K562 (cell line): ENCODE data around the gene ABCA7. TPM values are rescaled to one million over a fixed set of nuclear protein-coding genes. Genes with fewer than 3 reads are reported as not detected.

Source experiments
- CBFA2T3 ChIP-seq: fragments of 450-650 bp; IDR thresholded peaks from 2 replicates; pipeline ENCODE4 v1.6.1; 2017
- CREB1 ChIP-seq, 2 experiments: sonication (generic) in 1 of 2; formaldehyde crosslinking in 1 of 2; IDR thresholded peaks; 2 replicates each; pipeline versions ENCODE4 v1.6.1 to v1.8.0; 2012 to 2022; ENCODE audit warnings: inconsistent platforms in 1 of 2, mild to moderate bottlenecking in 1 of 2, missing genetic modification reagents in 1 of 2, moderate library complexity in 1 of 2
- DPF2 ChIP-seq: fragments of 450-650 bp; IDR thresholded peaks from 2 replicates; pipeline ENCODE4 v1.6.1; 2016
- GABPB1 ChIP-seq: sonication (generic); formaldehyde crosslinking; IDR thresholded peaks from 2 replicates; pipeline ENCODE4 v1.8.0; 2022; ENCODE audit warnings: mild to moderate bottlenecking, missing genetic modification reagents
- HCFC1 ChIP-seq: IDR thresholded peaks from 2 replicates; pipeline ENCODE4 v1.6.1; 2012; ENCODE audit warnings: low read depth, low read length, improper control_type of control experiment
- HNRNPL ChIP-seq: fragments of 200-400 bp; formaldehyde crosslinking; IDR thresholded peaks from 2 replicates; pipeline ENCODE4 v1.6.1; 2017; ENCODE audit warnings: low read depth, mild to moderate bottlenecking, low read length
- KDM1A ChIP-seq, 2 experiments: fragments of 450-650 bp; IDR thresholded peaks; 2 replicates each; pipeline ENCODE4 v1.6.1; 2016; ENCODE audit warnings: mild to moderate bottlenecking in 2 of 2
- MAFK ChIP-seq: IDR thresholded peaks from 2 replicates; pipeline ENCODE4 v1.6.1; 2011; ENCODE audit warnings: low read length, improper control_type of control experiment
- MCM3 ChIP-seq: fragments of 450-650 bp; IDR thresholded peaks from 2 replicates; pipeline ENCODE4 v1.6.1; 2016
- MYBL2 ChIP-seq, 2 experiments: fragments of 450-650 bp in 1 of 2; sonication (generic) in 1 of 2; formaldehyde crosslinking in 1 of 2; IDR thresholded peaks; 2 replicates each; pipeline versions ENCODE4 v1.6.1 to v1.8.1; 2017 to 2022; ENCODE audit warnings: borderline replicate concordance in 1 of 2, inconsistent platforms in 1 of 2, low read depth in 1 of 2, mild to moderate bottlenecking in 1 of 2, missing genetic modification reagents in 1 of 2, moderate library complexity in 1 of 2
- RBM25 ChIP-seq: fragments of 200-400 bp; formaldehyde crosslinking; IDR thresholded peaks from 2 replicates; pipeline ENCODE4 v1.6.1; 2018; ENCODE audit warnings: low read length, low read depth, moderate library complexity; ENCODE audit not compliant: severe bottlenecking
- RCOR1 ChIP-seq, 2 experiments: IDR thresholded peaks; 2 replicates each; pipeline ENCODE4 v1.6.1; 2012; ENCODE audit warnings: low read depth in 2 of 2, low read length in 2 of 2, borderline replicate concordance in 1 of 2, improper control_type of control experiment in 1 of 2
- SAFB2 ChIP-seq: fragments of 200-400 bp; formaldehyde crosslinking; IDR thresholded peaks from 2 replicates; pipeline ENCODE4 v1.6.1; 2018; ENCODE audit warnings: borderline replicate concordance, low read length, low read depth, moderate library complexity; ENCODE audit not compliant: severe bottlenecking
- SIN3A ChIP-seq, 2 experiments: fragments of 150-350 bp in 1 of 2; IDR thresholded peaks; 2 replicates each; pipeline ENCODE4 v1.6.1; 2011 to 2016; ENCODE audit warnings: borderline replicate concordance in 2 of 2, low read depth in 2 of 2, low read length in 2 of 2, mild to moderate bottlenecking in 2 of 2, moderate library complexity in 2 of 2; ENCODE audit not compliant: control insufficient read depth in 1 of 2
- SIRT6 ChIP-seq: IDR thresholded peaks from one replicate; pipeline ENCODE4 v1.6.1; 2012; ENCODE audit warnings: low read depth, mild to moderate bottlenecking, control low read depth, inconsistent platforms, low read length, moderate library complexity
- TAL1 ChIP-seq: fragments of 450-650 bp; IDR thresholded peaks from 2 replicates; pipeline ENCODE4 v1.6.1; 2016; ENCODE audit warnings: mild to moderate bottlenecking
- TBL1XR1 ChIP-seq, 2 experiments: IDR thresholded peaks; 2 replicates each; pipeline ENCODE4 v1.6.1; 2012; ENCODE audit warnings: improper control_type of control experiment in 2 of 2, low read length in 2 of 2, mild to moderate bottlenecking in 1 of 2
- ZBED1 ChIP-seq: IDR thresholded peaks from 2 replicates; pipeline ENCODE4 v1.6.1; 2014
- ZNF134 ChIP-seq: fragments of 250-450 bp; sonication (Bioruptor Pico); conservative IDR thresholded peaks from 2 replicates; pipeline ENCODE4 v1.4.0; 2020
- ZNF146 ChIP-seq: IDR thresholded peaks from one replicate; pipeline ENCODE4 v1.6.1; 2018; ENCODE audit warnings: missing compliant biosample characterization; ENCODE audit not compliant: unreplicated experiment
- ZNF354B ChIP-seq: fragments of 250-450 bp; sonication (Bioruptor Pico); IDR thresholded peaks from 2 replicates; pipeline ENCODE4 v1.4.0; 2020
- polyA plus RNA-seq, 8 experiments: library from polyadenylated mRNA; depleted of rRNA in 4 of 8; stranded (reverse) in 5 of 8; unstranded in 3 of 8; fragments of >200 nt; fragmentation: Nextera tagmentation in 2 of 8; fragmentation: Illumina TruSeq in 1 of 8; extraction: Ambion mirVana in 2 of 8; extraction: Trizol in 1 of 8; gene quantifications; 2 replicates each; pipeline versions ENCODE4 v1.2.1 to v1.2.3, GENCODE V29; 2011 to 2014; ENCODE audit warnings: inconsistent platforms in 1 of 8, missing spikeins in 1 of 8
- total RNA-seq, 7 experiments: library from RNA; depleted of rRNA in 6 of 7; stranded (reverse); fragments of >200 nt in 6 of 7; fragmentation: Illumina TruSeq in 2 of 7; extraction: Trizol in 2 of 7; gene quantifications; 2 replicates each; pipeline versions ENCODE4 v1.2.1 to v1.2.3, GENCODE V29; 2011 to 2021; ENCODE audit warnings: low replicate concordance in 1 of 7
- TF ChIP-seq, protein P1 (sequence below): fragments of 250-450 bp; sonication (Bioruptor Pico); IDR thresholded peaks from 2 replicates; pipeline ENCODE4 v1.8.0; 2021; ENCODE audit warnings: moderate library complexity, mild to moderate bottlenecking, inconsistent platforms
- TF ChIP-seq, protein P2 (sequence below), 2 experiments: fragments of 250-450 bp in 1 of 2; fragments of 450-650 bp in 1 of 2; sonication (Bioruptor Pico) in 1 of 2; IDR thresholded peaks; 2 replicates each; pipeline versions ENCODE4 v1.6.1 to v1.8.0; 2016 to 2021; ENCODE audit warnings: mild to moderate bottlenecking in 2 of 2, moderate library complexity in 2 of 2, missing compliant biosample characterization in 1 of 2, missing genetic modification characterization in 1 of 2
- TF ChIP-seq, protein P3 (sequence below): fragments of 250-450 bp; sonication (Bioruptor Pico); IDR thresholded peaks from 2 replicates; pipeline ENCODE4 v1.5.1; 2021; ENCODE audit warnings: mild to moderate bottlenecking

Gene ABCA7
- total and polyA plus RNA-seq, 9 of the 15 experiments (the other 6 are each of a cell fraction or from before 2014, with no cell fraction given) = 2.3 to 96.1 (median 31.2) TPM

DNA sequence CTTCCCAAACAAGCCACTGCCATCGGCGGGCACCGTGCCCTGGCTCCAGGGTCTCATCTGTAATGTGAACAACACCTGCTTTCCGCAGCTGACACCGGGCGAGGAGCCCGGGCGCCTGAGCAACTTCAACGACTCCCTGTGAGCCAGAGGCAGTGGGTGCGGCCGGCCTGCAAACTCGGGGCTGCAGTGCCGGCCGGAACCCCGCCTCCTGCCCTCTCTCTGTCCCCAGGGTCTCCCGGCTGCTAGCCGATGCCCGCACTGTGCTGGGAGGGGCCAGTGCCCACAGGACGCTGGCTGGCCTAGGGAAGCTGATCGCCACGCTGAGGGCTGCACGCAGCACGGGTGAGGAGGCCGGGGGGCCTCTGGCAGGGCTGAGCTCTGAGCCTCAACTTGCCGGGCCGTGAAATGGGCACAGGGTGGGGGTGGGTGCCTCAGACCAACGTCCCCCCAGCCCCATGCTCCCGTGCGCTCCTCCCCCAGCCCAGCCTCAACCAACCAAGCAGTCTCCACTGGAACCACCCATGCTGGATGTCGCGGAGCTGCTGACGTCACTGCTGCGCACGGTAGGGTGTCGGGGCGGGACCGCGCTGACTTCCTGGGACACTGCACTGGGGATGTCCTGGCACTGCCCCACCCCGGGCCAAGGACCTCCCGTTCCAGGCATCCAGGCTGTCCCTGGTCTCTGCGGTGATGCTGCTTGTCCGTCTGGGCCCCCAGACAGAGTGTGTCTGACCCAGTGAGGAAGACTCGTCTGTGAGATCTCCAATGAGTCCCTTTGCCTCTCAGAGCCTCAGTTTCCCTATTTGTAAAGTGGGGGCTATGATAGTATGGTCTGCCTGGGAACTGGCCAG lies 2.2 kb downstream of the ABCA7 start (continued):
- TF ChIP-seq TBL1XR1 (IDR thresholded peaks at IDR 0.05; ENCODE audit: low read length in 2 of 2) (peak in 1 of 2 experiments; percentile 60; a peak in 2 of 4 replicates), DPF2 (no peak), CBFA2T3 (0 out of 2 replicates have a peak, but pooled peaks have one; percentile 14), ZNF134 (no peak), ZBED1 (peak; percentile 42; the same call in 1 of the 2 replicates), GABPB1 (peak; percentile 59; the same call in 1 of the 2 replicates), RBM25 (peak; percentile 93), MYBL2 (IDR thresholded peaks at IDR 0.05; ENCODE audit: low read depth) (no peak), MYBL2 (CRISPR knock-in tag; IDR thresholded peaks at IDR 0.05; ENCODE audit: borderline replicate concordance) (no peak), MCM3 (no peak), RCOR1 (IDR thresholded peaks at IDR 0.05; ENCODE audit: borderline replicate concordance in 1 of 2, low read depth in 2 of 2, low read length in 2 of 2) (peak; percentile 56 to 81; a peak in 3 of 4 replicates), ZNF146 (CRISPR knock-in tag) (peak; percentile 3), HNRNPL (peak; percentile 94), SIRT6 (no peak), KDM1A (IDR thresholded peaks at IDR 0.05) (peak; percentile 69 to 90), SAFB2 (no peak), HCFC1 (peak; percentile 75), CREB1 (IDR thresholded peaks at IDR 0.05) (peak; percentile 97), CREB1 (CRISPR knock-in tag; IDR thresholded peaks at IDR 0.05) (peak; percentile 98), MAFK (0 out of 2 replicates have a peak, but pooled peaks have one; percentile 5), SIN3A (IDR thresholded peaks at IDR 0.05; ENCODE audit: borderline replicate concordance in 2 of 2, control insufficient read depth in 1 of 2, low read depth in 2 of 2, low read length in 2 of 2) (peak in 1 of 2 experiments; percentile 95; a peak in 2 of 4 replicates), TAL1 (no peak), ZNF354B (CRISPR knock-in tag) (no peak)
- TF ChIP-seq, protein P1, sequence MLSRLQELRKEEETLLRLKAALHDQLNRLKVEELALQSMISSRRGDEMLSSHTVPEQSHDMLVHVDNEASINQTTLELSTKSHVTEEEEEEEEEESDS (CRISPR knock-in tag) = no peak
- TF ChIP-seq, protein P2, sequence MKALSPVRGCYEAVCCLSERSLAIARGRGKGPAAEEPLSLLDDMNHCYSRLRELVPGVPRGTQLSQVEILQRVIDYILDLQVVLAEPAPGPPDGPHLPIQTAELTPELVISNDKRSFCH (CRISPR knock-in tag; IDR thresholded peaks at IDR 0.05) = no peak
- TF ChIP-seq, protein P2 (tag; IDR thresholded peaks at IDR 0.05) = no peak
- TF ChIP-seq, protein P3, sequence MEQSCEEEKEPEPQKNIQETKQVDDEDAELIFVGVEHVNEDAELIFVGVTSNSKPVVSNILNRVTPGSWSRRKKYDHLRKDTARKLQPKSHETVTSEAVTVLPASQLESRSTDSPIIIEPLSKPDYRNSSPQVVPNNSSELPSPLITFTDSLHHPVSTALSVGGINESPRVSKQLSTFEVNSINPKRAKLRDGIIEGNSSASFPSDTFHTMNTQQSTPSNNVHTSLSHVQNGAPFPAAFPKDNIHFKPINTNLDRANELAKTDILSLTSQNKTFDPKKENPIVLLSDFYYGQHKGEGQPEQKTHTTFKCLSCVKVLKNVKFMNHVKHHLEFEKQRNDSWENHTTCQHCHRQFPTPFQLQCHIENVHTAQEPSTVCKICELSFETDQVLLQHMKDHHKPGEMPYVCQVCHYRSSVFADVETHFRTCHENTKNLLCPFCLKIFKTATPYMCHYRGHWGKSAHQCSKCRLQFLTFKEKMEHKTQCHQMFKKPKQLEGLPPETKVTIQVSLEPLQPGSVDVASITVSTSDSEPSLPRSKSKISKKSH (CRISPR knock-in tag) = no peak
